ENCODE results near the gene GTSF1L. TPM values are rescaled to one million over a fixed set of nuclear protein-coding genes. Genes with fewer than 3 reads are reported as not detected.

The GTSF1L gene
- total and polyA plus RNA-seq, 9 of the 15 experiments (the other 6 are each of a cell fraction or from before 2014, with no cell fraction given): not detected

DNA sequence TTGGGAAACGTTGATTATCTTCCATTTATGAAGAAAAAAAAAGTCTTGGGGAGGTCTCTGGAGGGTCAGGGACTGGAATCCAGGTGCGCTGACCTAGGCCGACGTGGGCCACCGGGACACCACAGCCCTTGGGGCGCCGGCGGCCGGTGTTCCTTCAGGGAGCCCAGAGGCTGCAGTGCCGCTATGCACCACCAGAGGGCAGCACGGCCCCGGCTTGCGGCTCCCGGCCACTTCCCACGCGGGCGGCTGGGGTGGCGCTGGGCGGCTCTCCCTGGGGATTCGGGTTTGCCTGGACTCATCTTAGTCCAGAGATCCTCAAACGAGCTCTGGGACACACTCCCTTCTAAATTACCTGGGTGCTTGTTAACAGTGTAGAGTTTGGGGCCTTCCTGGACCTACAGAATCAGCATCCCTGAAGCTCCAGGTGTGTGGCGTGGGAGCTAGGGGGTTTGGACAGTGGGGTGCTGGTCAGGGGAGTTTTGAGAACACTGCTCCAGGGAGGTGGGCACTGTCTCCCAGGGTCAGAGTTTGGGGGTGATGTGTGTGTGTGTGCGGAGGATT, 23.0 kb upstream of the GTSF1L start (continued):
- TF ChIP-seq DIDO1 (tag; IDR thresholded peaks at IDR 0.05; ENCODE audit: low read depth) (no peak), TCF3 (CRISPR knock-in tag; IDR thresholded peaks at IDR 0.05) (no peak), U2AF1 (optimal IDR thresholded peaks at IDR 0.05; ENCODE audit: low read depth, low read length) (no peak), YY1 (IDR thresholded peaks at IDR 0.05; ENCODE audit: borderline replicate concordance in 1 of 3, control insufficient read depth in 1 of 3, extremely low read depth in 1 of 3, insufficient read depth in 3 of 3, insufficient read length in 1 of 3, insufficient replicate concordance in 2 of 3, low read depth in 1 of 3, low read length in 2 of 3) (peak in 1 of 3 experiments; percentile 22), STAT5B (CRISPR knock-in tag; IDR thresholded peaks at IDR 0.05) (no peak), HDGF (IDR thresholded peaks at IDR 0.05) (no peak), POLR2AphosphoS2 (IDR thresholded peaks at IDR 0.05; ENCODE audit: low read length) (no peak), HNRNPH1 (optimal IDR thresholded peaks at IDR 0.05; ENCODE audit: low read depth, low read length) (no peak)
- TF ChIP-seq, protein P1, sequence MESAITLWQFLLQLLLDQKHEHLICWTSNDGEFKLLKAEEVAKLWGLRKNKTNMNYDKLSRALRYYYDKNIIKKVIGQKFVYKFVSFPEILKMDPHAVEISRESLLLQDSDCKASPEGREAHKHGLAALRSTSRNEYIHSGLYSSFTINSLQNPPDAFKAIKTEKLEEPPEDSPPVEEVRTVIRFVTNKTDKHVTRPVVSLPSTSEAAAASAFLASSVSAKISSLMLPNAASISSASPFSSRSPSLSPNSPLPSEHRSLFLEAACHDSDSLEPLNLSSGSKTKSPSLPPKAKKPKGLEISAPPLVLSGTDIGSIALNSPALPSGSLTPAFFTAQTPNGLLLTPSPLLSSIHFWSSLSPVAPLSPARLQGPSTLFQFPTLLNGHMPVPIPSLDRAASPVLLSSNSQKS (CRISPR knock-in tag; IDR thresholded peaks at IDR 0.05): no peak

DNA sequence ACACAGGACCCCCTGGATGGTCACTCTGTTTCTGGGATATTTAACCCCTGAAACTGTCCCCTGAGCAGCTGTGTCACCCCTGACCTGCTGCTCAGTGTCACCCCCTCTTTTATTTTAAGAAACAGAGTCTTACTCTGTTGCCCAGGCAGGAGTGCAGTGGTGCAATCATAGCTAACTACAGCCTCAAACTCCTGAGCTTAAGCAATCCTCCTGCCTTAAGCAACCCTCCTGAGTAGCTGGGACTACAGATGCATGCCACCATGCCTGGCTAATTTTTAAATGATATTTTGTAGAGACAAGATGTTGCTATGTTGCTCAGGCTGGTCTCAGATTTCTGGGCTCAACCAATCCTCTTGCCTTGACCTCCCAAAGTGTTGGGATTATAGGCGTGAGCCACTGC, 21.5 kb upstream of the GTSF1L start:
- Histone ChIP-seq H4K20me1 (replicated peaks; ENCODE audit: control insufficient read depth, insufficient read depth, low read length) (no peaks in the 10 kb centered on the region), H3K4me1 (replicated peaks in 1 of 2; ENCODE audit: control insufficient read depth in 2 of 2, insufficient read depth in 2 of 2, low read length in 2 of 2) (peaks cover 5 to 6% of the 10 kb centered on the region in 2 experiments; a peak in 3 of 5 replicates), H2AFZ (ENCODE audit: low read depth, low read length) (no peak overlapping the region), H3K9ac (ENCODE audit: insufficient read depth in 1 of 2, low read depth in 2 of 2, low read length in 2 of 2) (no peak overlapping the region), H3K79me2 (ENCODE audit: control insufficient read depth, insufficient read depth, low read length) (no peaks in the 10 kb centered on the region), H3K9me3 (replicated peaks; ENCODE audit: control insufficient read depth, insufficient read depth, low read depth, low read length) (no peaks in the 10 kb centered on the region), H3K4me2 (ENCODE audit: insufficient read depth, low read length) (no peak overlapping the region), H3K9me1 (ENCODE audit: control insufficient read depth, insufficient read depth, low read length) (no peaks in the 10 kb centered on the region), H3K27me3 (ENCODE audit: control insufficient read depth in 2 of 2, insufficient read depth in 2 of 2, low read length in 2 of 2) (peaks cover 11 to 44% of the 10 kb centered on the region in 2 experiments; a peak in 4 of 5 replicates), H3K4me3 (no peak overlapping the region), H3K27ac (ENCODE audit: extremely low read depth, low read depth, low read length) (no peak overlapping the region), H3K36me3 (ENCODE audit: control insufficient read depth, insufficient read depth, low read length) (no peaks in the 10 kb centered on the region)
- WGBS (ENCODE audit: insufficient coverage, low coverage, missing lambda C conversion rate): 0% methylated on average over 1 of the region's 1 CpG
- in situ Hi-C loops (cut with MboI): no loop called here
- no peak for DNase-seq (ENCODE audit: extremely low read depth in 1 of 4, low spot score in 3 of 4)
- FAIRE-seq: peak; percentile 52
- no TSS peak for BruUV-seq (replicated peaks)
- intact Hi-C loops (cut with micrococcal nuclease): loop anchor here (10.0 kb wide), 1 partner anchor 97 kb away; no protein-coding TSS in a partner anchor
- TF ChIP-seq CEBPB (tag; IDR thresholded peaks at IDR 0.05) (peak; percentile 31; the same call in 1 of the 2 replicates), ZNF124 (CRISPR knock-in tag; IDR thresholded peaks at IDR 0.05) (no peak)
- ATAC-seq: no peak
- ChIA-PET POLR2A (interaction anchor here (0.6 kb wide), 1 partner anchor 186 kb away, joined by 3 read pairs; no protein-coding TSS in a partner anchor), CTCF (ENCODE audit: low intra/inter-chr PET ratio) (interaction anchor here (0.6 to 2.9 kb wide), 2 partner anchors 332 to 1064 kb away, joined by 4 to 28 read pairs; no protein-coding TSS in a partner anchor)
